ENCODE results near the gene MYBPC2. TPM values are rescaled to one million over a fixed set of nuclear protein-coding genes. Genes with fewer than 3 reads are reported as not detected.

Gene MYBPC2
- total and polyA plus RNA-seq, 2 of the 4 experiments (the other 2 are of a cell fraction), result not detected

- dilution Hi-C loops (cut with HindIII; ENCODE audit: low sequenced_read_pairs, unreplicated experiment) (no loop called here), in situ Hi-C loops (cut with MboI; ENCODE audit: low sequenced_read_pairs) (no loop called here)
- POLR2A ChIA-PET (ENCODE audit: unreplicated experiment), result no interaction called here
Observed at GRCh38 chr19:50450369-50451222, 17.9 kb downstream of the MYBPC2 start.

More at GRCh38 chr19:50450369-50451222, 17.9 kb downstream of the MYBPC2 start:
- peaks cover 2% of the 10 kb centered on the region; the same call in 1 of the 2 replicates for H3K27me3 ChIP-seq (ENCODE audit: control insufficient read depth, insufficient read depth, low read length)
- H3K4me3 ChIP-seq (ENCODE audit: insufficient read depth, low read depth, low read length), result no peak overlapping the region
- no peak overlapping the region for H3K9ac ChIP-seq (ENCODE audit: low read depth, low read length)
- peak overlapping the region; percentile 32 for H2AFZ ChIP-seq (replicated peaks; ENCODE audit: low read length, poor library complexity)
- H3K9me1 ChIP-seq (ENCODE audit: insufficient read depth, low read length), result no peaks in the 10 kb centered on the region
- H4K20me1 ChIP-seq (ENCODE audit: insufficient read depth, low read length), result no peaks in the 10 kb centered on the region
- BruUV-seq (replicated peaks), result no TSS peak
- CTCF ChIA-PET, result no interaction called here
- no peak for ATAC-seq (ENCODE audit: low read depth)
- no peak overlapping the region for H4K5ac ChIP-seq (ENCODE audit: low read depth, low read length)
- no peak overlapping the region for H2AK9ac ChIP-seq (replicated peaks; ENCODE audit: low read depth, low read length, poor library complexity)
- no peak overlapping the region for H3K23ac ChIP-seq (ENCODE audit: low read depth, low read length)
- 48% methylated on average over 10 of the region's 30 CpGs; no CpG with 5 or more reads in 1 of the 2 experiments for WGBS, 2 experiments (ENCODE audit: extremely low coverage in 2 of 2, insufficient read length in 1 of 2)
- H3K79me1 ChIP-seq (ENCODE audit: low read depth in 1 of 2, low read length in 2 of 2), result no peaks in the 10 kb centered on the region
- no peak overlapping the region for H3K56ac ChIP-seq (ENCODE audit: extremely low read depth, insufficient read depth, low read length)
- H2BK20ac ChIP-seq (ENCODE audit: low read depth, low read length), result no peak overlapping the region
- H4K91ac ChIP-seq (ENCODE audit: insufficient read depth, low read depth, low read length), result no peak overlapping the region
- no peak overlapping the region for H2AK5ac ChIP-seq (ENCODE audit: low read depth, low read length)
- H3K27ac ChIP-seq (ENCODE audit: insufficient read depth, low read length), result no peak overlapping the region
- TF ChIP-seq MAZ (IDR thresholded peaks at IDR 0.05; ENCODE audit: borderline replicate concordance, low read depth, low read length), result no peak
- TF ChIP-seq MAFK (IDR thresholded peaks at IDR 0.05; ENCODE audit: low read depth, low read length), result no peak
- TF ChIP-seq RFX5 (IDR thresholded peaks at IDR 0.05; ENCODE audit: low read depth, low read length), result no peak
- no peak for TF ChIP-seq MXI1 (IDR thresholded peaks at IDR 0.05; ENCODE audit: borderline replicate concordance, low read depth, low read length)
- TF ChIP-seq, protein P1, sequence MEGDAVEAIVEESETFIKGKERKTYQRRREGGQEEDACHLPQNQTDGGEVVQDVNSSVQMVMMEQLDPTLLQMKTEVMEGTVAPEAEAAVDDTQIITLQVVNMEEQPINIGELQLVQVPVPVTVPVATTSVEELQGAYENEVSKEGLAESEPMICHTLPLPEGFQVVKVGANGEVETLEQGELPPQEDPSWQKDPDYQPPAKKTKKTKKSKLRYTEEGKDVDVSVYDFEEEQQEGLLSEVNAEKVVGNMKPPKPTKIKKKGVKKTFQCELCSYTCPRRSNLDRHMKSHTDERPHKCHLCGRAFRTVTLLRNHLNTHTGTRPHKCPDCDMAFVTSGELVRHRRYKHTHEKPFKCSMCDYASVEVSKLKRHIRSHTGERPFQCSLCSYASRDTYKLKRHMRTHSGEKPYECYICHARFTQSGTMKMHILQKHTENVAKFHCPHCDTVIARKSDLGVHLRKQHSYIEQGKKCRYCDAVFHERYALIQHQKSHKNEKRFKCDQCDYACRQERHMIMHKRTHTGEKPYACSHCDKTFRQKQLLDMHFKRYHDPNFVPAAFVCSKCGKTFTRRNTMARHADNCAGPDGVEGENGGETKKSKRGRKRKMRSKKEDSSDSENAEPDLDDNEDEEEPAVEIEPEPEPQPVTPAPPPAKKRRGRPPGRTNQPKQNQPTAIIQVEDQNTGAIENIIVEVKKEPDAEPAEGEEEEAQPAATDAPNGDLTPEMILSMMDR (conservative IDR thresholded peaks at IDR 0.05; ENCODE audit: low read depth, low read length), result no peak
- TF ChIP-seq USF2 (IDR thresholded peaks at IDR 0.05; ENCODE audit: low read depth, low read length), result no peak
- no peaks in the 10 kb centered on the region for H3K36me3 ChIP-seq (ENCODE audit: control insufficient read depth, insufficient read depth, low read length)
- no peak overlapping the region for H3K18ac ChIP-seq (ENCODE audit: low read depth, low read length)
- H3K4me1 ChIP-seq (ENCODE audit: control insufficient read depth, insufficient read depth, low read length), result no peaks in the 10 kb centered on the region
- no peaks in the 10 kb centered on the region for H3K9me3 ChIP-seq (ENCODE audit: control insufficient read depth, insufficient read depth, low read length)
- H2BK5ac ChIP-seq (ENCODE audit: low read depth, low read length, poor library complexity, severe bottlenecking), result no peak overlapping the region
- DNase-seq, result no peak
- no peak overlapping the region for H2BK15ac ChIP-seq (ENCODE audit: low read depth, low read length)
- intact Hi-C loops (cut with micrococcal nuclease), result no loop called here
- H2BK120ac ChIP-seq (ENCODE audit: low read depth, low read length), result no peak overlapping the region
- H3K4ac ChIP-seq (ENCODE audit: low read depth, low read length), result no peak overlapping the region
- H4K8ac ChIP-seq (ENCODE audit: low read depth in 2 of 2, low read length in 2 of 2), result no peak overlapping the region
- no peak overlapping the region for H3K14ac ChIP-seq (replicated peaks; ENCODE audit: low read depth, low read length)
- no peak overlapping the region for H3K4me2 ChIP-seq (ENCODE audit: low read depth, low read length)
